ENCODE measurements around the gene IL17F.

DNA sequence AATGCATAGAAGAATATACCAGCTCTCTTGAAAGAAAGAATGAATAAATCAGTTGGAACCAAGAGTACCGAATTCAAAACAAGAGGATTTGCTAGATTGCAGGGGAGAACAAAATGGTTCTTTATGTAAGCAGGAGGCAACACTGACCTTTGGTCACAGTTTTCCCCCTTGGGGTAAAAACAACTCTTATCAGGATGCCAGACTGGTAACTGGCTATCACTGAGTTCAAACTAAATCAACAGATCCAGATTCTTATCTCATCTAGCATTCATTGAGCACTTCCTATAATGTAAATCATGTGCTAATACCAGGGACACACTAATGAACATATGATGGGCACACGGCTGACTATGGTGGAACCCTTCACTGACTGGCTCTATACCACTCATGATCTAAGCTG, 4.8 kb upstream of the IL17F start:
- TF ChIP-seq, protein P1, sequence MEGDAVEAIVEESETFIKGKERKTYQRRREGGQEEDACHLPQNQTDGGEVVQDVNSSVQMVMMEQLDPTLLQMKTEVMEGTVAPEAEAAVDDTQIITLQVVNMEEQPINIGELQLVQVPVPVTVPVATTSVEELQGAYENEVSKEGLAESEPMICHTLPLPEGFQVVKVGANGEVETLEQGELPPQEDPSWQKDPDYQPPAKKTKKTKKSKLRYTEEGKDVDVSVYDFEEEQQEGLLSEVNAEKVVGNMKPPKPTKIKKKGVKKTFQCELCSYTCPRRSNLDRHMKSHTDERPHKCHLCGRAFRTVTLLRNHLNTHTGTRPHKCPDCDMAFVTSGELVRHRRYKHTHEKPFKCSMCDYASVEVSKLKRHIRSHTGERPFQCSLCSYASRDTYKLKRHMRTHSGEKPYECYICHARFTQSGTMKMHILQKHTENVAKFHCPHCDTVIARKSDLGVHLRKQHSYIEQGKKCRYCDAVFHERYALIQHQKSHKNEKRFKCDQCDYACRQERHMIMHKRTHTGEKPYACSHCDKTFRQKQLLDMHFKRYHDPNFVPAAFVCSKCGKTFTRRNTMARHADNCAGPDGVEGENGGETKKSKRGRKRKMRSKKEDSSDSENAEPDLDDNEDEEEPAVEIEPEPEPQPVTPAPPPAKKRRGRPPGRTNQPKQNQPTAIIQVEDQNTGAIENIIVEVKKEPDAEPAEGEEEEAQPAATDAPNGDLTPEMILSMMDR (conservative IDR thresholded peaks at IDR 0.05 in 1 of 2, IDR thresholded peaks at IDR 0.05 in 1 of 2; ENCODE audit: low read depth in 1 of 2, low read length in 2 of 2) = no peak
- TF ChIP-seq EZH2 (IDR thresholded peaks at IDR 0.05; ENCODE audit: low read length, missing control alignments) = no peak
